Spleen (tissue), 11 donors: Measurements from ENCODE around the gene CYLD. TPM values are rescaled to one million over a fixed set of nuclear protein-coding genes. Genes with fewer than 3 reads are reported as not detected.

Experiments used
- DNase-seq: peaks from one replicate; pipeline ENCODE4 v3.0.0-alpha.2; 2020
- H3K27ac ChIP-seq, 8 donors: fragments of 200-600 bp; sonication (generic) in 7 of 8; 1 replicate in 4 of 8; 2 replicates in 4 of 8; pipeline versions ENCODE4 v1.5.0 to v1.8.0; 2016 to 2021; ENCODE audit warnings: inconsistent platforms in 4 of 8, mild to moderate bottlenecking in 4 of 8, moderate library complexity in 1 of 8
- H3K27me3 ChIP-seq, 7 donors: fragments of 200-600 bp; sonication (generic) in 6 of 7; replicated peaks in 1 of 7; 1 replicate in 4 of 7; 2 replicates in 3 of 7; pipeline versions ENCODE4 v1.5.0 to v1.8.0; 2016 to 2021; ENCODE audit warnings: inconsistent platforms in 3 of 7, mild to moderate bottlenecking in 1 of 7
- H3K36me3 ChIP-seq, 6 donors: fragments of 200-600 bp; sonication (generic) in 5 of 6; 1 replicate in 4 of 6; 2 replicates in 2 of 6; pipeline versions ENCODE4 v1.5.0 to v1.8.0; 2016 to 2021; ENCODE audit warnings: inconsistent platforms in 2 of 6
- H3K4me1 ChIP-seq, 6 donors: fragments of 200-600 bp; sonication (generic) in 5 of 6; 1 replicate in 3 of 6; 2 replicates in 3 of 6; pipeline versions ENCODE4 v1.5.0 to v1.8.0; 2016 to 2021; ENCODE audit warnings: inconsistent platforms in 3 of 6
- H3K4me3 ChIP-seq, 8 donors: fragments of 200-600 bp; sonication (generic) in 7 of 8; 1 replicate in 4 of 8; 2 replicates in 4 of 8; pipeline versions ENCODE4 v1.5.0 to v1.8.0; 2016 to 2021; ENCODE audit warnings: inconsistent platforms in 4 of 8, mild to moderate bottlenecking in 4 of 8, moderate library complexity in 2 of 8
- H3K9me3 ChIP-seq, 8 donors: fragments of 200-600 bp; sonication (generic) in 7 of 8; 1 replicate in 4 of 8; 2 replicates in 4 of 8; pipeline versions ENCODE4 v1.5.0 to v1.8.0; 2016 to 2021; ENCODE audit warnings: inconsistent platforms in 4 of 8
- CTCF ChIP-seq, 11 experiments: fragments of 200-600 bp in 7 of 11; fragments of 450-650 bp in 4 of 11; sonication (generic) in 4 of 11; IDR thresholded peaks in 8 of 11; conservative IDR thresholded peaks in 3 of 11; 1 replicate in 7 of 11; 2 replicates in 4 of 11; pipeline versions ENCODE4 v1.4.0 to v1.8.0; 2016 to 2021; ENCODE audit warnings: antibody characterized with exemption in 11 of 11, inconsistent platforms in 4 of 11, mild to moderate bottlenecking in 1 of 11
- POLR2A ChIP-seq, 3 donors: fragments of 450-650 bp; IDR thresholded peaks; one replicate each; pipeline ENCODE4 v1.5.1; 2017; ENCODE audit warnings: antibody characterized with exemption in 3 of 3, mild to moderate bottlenecking in 1 of 3
- POLR2AphosphoS5 ChIP-seq, 3 donors: sonication (generic); formaldehyde crosslinking; IDR thresholded peaks; one replicate each; pipeline ENCODE4 v1.5.1; 2017; ENCODE audit warnings: antibody characterized with exemption in 3 of 3
- WGBS, 5 donors: extraction: QIAGEN DNeasy Blood & Tissue Kit in 3 of 5; methylation state at CpG; one replicate each; pipeline versions ENCODE4 v1.1.5 to v1.1.7; 2013 to 2018; 5-methylcytosine and 5-hydroxymethylcytosine counted together
- intact Hi-C: fragments of 100-400 bp; cut with DNase I; formaldehyde crosslinking; loops from one replicate; pipeline ENCODE4 v1.15.0; 2023; ENCODE audit warnings: low total_unique reads
- polyA plus RNA-seq, 3 donors: library from polyadenylated mRNA; stranded (reverse); fragments of 200-250 nt; gene quantifications; one replicate each; pipeline ENCODE4 v1.2.1, GENCODE V29; 2013
- total RNA-seq, 7 donors: library from RNA; depleted of rRNA in 3 of 7; stranded (reverse); fragments of >200 nt in 3 of 7; fragmentation: NEBNext Ultra II Directional in 4 of 7; extraction: Animal tissue kit (Norgen Biotek cat#: 25700) in 4 of 7; gene quantifications; one replicate each; pipeline versions ENCODE4 v1.1.0 to v1.2.1, GENCODE V29; 2016 to 2021
- donor health status: healthy with polysubstance abuse.
- donor health status: DM: no; HTN: no; CAD: no; lungs with moderate emphysema.
- donor health status: DM: no; HTN: no; CAD: no.
- donor health status: Bipolar disorder and iron deficiency.
- donor health status: healthy.
- donor health status: DM: no; HTN: no; CAD: no.
- donor health status: DM: yes; HTN: yes; CAD: no.

Gene CYLD
- total and polyA plus RNA-seq, 10 donors, result 19.9 to 133 (median 103) TPM

DNA sequence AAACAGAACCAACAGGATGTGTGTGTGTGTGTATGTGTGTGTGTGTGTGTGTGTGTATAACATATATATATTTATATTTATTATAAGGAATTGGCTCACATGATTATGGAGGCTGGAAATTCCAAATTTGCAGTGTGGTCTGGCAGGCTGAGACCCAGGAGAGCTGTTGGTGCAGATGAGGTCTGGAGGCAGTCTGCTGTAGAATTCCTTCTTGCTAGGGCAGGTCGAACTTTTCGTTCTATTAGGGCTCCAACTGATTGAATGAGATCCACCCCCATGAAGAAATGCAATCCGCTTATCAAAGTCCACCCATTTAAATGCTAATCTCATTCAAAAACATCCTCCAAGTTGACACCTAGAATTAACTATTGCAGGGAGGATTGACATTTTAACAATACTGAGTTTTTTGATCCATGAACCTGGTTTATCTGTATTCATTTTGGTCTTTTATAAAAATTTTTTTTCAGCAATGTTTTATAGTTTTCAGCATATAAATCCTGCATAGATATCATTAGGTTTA, 85.0 kb downstream of the CYLD start:
- TF ChIP-seq CTCF (IDR thresholded peaks at IDR 0.05 in 8 of 11, conservative IDR thresholded peaks at IDR 0.05 in 3 of 11) (no peak), POLR2AphosphoS5 (IDR thresholded peaks at IDR 0.05) (no peak), POLR2A (IDR thresholded peaks at IDR 0.05) (no peak)
- no peaks in the 10 kb centered on the region for H3K36me3 ChIP-seq
- intact Hi-C loops, result no loop called here
- H3K27ac ChIP-seq, result no peak overlapping the region
- H3K9me3 ChIP-seq, result peaks cover 0 to 4% (median 0%) of the 10 kb centered on the region in 8 donors
- DNase-seq, result no peak
- H3K4me1 ChIP-seq, result no peaks in the 10 kb centered on the region
- no peaks in the 10 kb centered on the region for H3K27me3 ChIP-seq
- H3K4me3 ChIP-seq, result no peak overlapping the region
- WGBS, 5 donors, result 82 to 92% (median 85%) methylated on average over 3 of the region's 3 CpGs

GRCh38 chr16:50828164-50828702, 86.3 kb downstream of the CYLD start:
- no peak for DNase-seq
- H3K4me1 ChIP-seq, result no peaks in the 10 kb centered on the region
- 90 to 97% (median 94%) methylated on average over 1 of the region's 1 CpG for WGBS, 5 donors
- peaks cover 0 to 7% (median 0%) of the 10 kb centered on the region in 8 donors for H3K9me3 ChIP-seq
- H3K27me3 ChIP-seq, result no peaks in the 10 kb centered on the region
- no peak overlapping the region for H3K27ac ChIP-seq
- H3K36me3 ChIP-seq, result no peaks in the 10 kb centered on the region
- intact Hi-C loops, result no loop called here
- H3K4me3 ChIP-seq, result no peak overlapping the region
- TF ChIP-seq CTCF (IDR thresholded peaks at IDR 0.05 in 8 of 11, conservative IDR thresholded peaks at IDR 0.05 in 3 of 11), result no peak
- TF ChIP-seq POLR2A (IDR thresholded peaks at IDR 0.05), result no peak
- TF ChIP-seq POLR2AphosphoS5 (IDR thresholded peaks at IDR 0.05), result no peak

DNA sequence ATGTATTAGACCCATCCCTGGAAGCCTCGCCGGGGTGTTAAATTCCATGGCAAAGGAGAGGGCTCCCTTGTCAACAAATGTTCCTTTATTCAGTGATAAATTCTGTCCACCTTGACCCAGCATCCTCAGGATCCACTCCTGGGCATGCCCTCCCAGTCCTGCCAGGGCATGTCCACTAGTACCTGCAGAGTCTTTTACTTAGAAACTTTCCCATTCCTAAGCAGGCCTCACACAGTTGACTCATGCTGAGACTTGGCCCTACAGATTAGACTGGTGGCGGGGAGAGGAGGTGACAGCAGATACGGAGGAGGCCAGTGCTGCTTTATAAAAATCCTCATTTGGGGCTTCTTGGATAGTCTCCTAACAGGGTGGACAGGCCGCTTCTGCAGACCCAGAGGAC, 88.8 kb downstream of the CYLD start:
- intact Hi-C loops, result no loop called here
- Histone ChIP-seq H3K9me3 (peaks cover 0 to 6% (median 0%) of the 10 kb centered on the region in 8 donors), H3K27me3 (peaks cover 0 to 17% (median 0%) of the 10 kb centered on the region in 7 donors), H3K27ac (no peak overlapping the region), H3K4me3 (no peak overlapping the region), H3K4me1 (no peaks in the 10 kb centered on the region), H3K36me3 (no peaks in the 10 kb centered on the region)
- no peak for DNase-seq
- TF ChIP-seq POLR2A (IDR thresholded peaks at IDR 0.05) (no peak), POLR2AphosphoS5 (IDR thresholded peaks at IDR 0.05) (no peak), CTCF (IDR thresholded peaks at IDR 0.05 in 8 of 11, conservative IDR thresholded peaks at IDR 0.05 in 3 of 11) (no peak)
- WGBS, 5 donors, result 85 to 95% (median 92%) methylated on average over 5 of the region's 5 CpGs

DNA sequence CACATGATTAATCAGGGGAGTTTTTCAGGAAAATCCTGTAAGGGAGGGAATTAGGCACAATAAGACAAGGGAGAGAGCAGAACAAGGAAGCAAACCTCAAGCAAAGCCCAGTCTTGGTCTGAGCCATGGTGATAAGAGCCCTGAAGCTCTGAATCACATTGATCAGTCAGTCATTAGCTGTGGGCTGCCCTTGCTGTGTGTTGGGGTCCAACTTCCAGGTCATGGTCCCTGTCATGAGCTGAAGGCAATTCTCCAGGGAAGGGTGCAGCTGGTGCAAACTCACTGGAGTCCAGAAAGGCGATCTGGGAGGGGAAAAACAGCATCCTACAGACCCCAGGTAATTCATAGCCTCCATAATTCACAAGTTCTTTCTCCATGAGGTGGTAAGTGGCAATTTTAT, 89.9 kb downstream of the CYLD start:
- no peak for TF ChIP-seq CTCF (IDR thresholded peaks at IDR 0.05 in 8 of 11, conservative IDR thresholded peaks at IDR 0.05 in 3 of 11)
- TF ChIP-seq POLR2AphosphoS5 (IDR thresholded peaks at IDR 0.05), result no peak
- TF ChIP-seq POLR2A (IDR thresholded peaks at IDR 0.05), result no peak
- WGBS, 5 donors, result 70 to 93% (median 80%) methylated on average over 1 of the region's 1 CpG
- intact Hi-C loops, result no loop called here

More for the DNA sequence above, 89.9 kb downstream of the CYLD start:
- Histone ChIP-seq H3K27ac (no peak overlapping the region), H3K36me3 (no peaks in the 10 kb centered on the region), H3K4me1 (no peaks in the 10 kb centered on the region), H3K4me3 (no peak overlapping the region), H3K27me3 (peaks cover 0 to 17% (median 0%) of the 10 kb centered on the region in 7 donors), H3K9me3 (peaks cover 0 to 6% (median 0%) of the 10 kb centered on the region in 8 donors)
- no peak for DNase-seq
